GM19452 (cell line): ENCODE measurements around the gene LCN6.
"Not testable (repeated sequence)": the region's sequence is repeated elsewhere in the genome, so short reads cannot be mapped to it uniquely, and the experiment has no call there.

Experiments
- ATAC-seq: cut with Tn5 transposase; IDR thresholded peaks from one replicate; pipeline ENCODE4 v1.9.1; 2021; ENCODE audit not compliant: unreplicated experiment

Gene LCN6

DNA sequence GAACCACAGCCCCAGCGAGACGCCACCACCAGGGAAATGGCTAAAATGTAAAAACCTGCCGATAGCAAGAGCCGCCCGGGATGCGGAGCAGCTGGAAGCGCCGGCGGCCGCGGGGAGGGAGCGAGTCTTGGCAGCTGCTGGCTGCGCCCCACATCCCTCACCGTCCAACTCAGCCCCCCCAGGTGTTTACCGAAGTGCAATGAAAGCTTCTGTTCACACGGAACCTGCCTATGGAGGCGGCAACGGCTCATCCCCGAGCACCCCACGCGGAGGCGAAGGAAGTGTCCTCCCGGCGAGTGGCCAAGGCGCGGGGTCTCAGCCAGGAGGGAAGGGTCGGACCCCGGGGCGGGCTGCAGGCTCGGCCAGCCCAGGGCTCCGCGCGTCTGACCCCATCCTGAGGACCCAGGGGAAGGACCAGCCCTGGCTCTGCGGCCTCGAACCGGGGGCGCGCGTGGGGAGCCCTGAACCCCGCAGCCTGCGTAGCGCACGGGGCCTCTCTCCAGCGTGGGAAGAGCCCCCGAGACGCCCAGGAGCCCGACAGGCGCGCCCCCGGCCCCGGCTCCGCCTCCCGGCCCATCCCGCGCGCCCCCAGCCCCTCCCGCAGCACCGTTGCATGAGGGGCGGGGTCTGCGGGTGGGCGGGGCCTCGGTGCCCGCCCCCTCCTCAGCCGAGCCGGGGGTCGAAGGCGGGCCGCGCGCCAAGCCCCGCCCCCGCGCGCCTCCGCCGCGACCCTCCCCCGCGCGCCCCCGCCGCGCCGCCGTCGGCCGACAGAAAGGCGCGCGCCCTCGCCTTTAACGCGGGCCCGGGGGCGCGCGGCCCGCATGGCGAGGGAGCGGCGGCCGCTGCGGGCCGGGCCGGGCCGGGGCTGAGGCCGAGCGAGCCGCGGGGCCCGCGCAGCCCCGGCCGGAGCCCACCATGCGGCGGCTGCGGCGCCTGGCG is 36.3 kb downstream of the LCN6 start, which contains the start of gene DIPK1B:
Gene DIPK1B, plus strand, starts transcription at position 822 of the 939 bp plus-strand sequence. Its CDS starts 94 bp downstream, at position 916.
- no peak for ATAC-seq

DNA sequence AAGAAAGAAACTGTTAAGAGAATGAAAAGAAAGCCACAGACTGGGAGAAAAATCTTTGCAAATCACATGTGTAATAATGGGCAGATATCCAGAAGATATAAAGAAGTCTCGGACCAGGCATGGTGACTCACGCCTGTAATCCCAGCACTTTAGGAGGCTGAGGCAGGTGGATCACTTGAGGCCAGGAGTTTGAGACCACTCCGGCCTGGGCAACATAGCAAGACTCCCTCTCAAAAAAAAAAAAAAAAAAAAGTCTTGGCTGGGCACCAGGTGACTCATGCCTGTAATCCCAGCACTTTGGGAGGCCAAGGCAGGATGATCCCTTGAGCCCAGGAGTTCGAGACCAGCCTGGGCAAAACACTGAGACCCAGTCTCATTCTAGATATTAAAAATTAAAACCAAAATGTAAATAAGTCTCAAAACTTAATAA is 37.1 kb downstream of the LCN6 start:
- ATAC-seq: not testable (repeated sequence)

DNA sequence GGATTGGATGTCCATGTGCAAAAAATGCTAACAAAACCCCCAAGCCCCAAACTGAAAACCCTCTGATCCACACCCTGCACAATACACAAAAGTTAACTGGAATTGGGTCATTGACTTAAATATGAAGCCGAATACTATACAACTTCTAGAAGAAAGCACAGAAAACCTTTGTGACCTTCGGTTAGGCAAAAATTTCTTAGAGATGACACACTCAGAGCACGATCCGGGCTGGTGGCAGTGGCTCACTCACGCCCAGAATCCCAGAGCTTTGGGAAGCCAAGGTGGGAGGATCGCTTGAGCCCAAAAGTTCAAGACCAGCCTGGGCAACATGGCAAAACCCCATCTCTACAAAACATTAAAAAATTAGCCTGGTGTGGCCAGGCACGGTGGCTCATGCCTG is 37.8 kb downstream of the LCN6 start:
- no peak for ATAC-seq

DNA sequence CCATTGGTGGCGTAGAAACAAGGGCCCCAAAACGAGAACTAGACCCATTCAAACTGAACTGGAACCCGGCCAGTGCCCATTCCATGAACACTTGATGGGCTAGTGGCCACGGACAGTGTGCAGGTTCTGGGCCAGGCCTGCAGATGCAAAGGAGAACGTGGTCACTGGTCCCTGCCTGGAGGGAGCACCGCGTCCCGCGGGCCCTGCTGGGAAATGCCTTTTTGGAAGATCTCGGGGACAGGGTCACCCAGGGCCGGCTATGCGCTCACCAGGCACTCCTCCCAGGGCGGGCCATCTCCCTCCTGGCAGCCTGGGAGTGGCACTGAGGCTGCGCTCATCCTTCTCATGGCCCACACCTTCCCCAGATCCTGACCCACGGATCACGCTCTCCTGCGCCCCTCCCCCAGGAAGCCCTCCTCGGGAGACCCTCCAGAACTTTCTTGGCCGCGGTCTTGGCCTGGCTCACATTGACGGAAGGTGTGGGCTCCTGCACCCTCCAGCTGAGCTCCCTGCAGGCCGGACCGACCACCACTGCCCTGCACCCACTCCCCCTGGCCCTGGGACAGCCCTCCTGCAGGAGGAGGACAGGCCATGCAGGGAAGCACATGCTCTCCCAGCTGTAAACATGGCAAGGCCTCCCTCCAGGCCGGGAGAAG is 38.7 kb downstream of the LCN6 start:
- no peak for ATAC-seq

DNA sequence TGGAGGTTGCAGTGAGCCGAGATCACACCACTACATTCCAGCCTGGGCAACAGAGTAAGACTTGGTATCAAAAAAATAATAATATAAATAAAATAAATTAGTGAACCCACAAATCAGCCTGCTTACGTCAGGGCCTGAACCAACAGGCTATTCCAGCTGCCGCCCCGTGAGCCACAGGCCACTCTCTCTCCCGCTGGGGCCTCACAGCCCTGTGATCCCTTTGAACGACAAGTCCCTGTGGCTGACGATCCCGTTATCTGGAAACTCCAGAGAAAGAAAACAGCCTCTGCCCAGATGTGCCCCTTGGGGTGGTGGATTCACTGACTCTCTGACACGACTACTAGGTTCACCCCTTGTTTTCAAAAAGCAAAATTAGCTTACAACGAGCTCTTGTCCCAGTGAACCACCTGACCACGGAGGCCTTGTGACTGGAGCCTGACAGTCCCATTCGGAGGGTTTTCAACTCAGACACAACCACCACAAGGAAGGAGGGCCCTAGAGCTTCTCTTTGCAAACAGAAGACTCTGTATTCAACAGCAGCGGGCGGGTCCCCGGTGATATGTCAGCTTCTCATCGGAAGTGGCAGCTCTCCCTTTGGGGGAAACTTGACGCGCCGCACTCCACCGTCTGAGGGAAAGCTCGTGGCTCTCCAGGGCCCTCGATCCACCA is 40.3 kb downstream of the LCN6 start:
- no peak for ATAC-seq

DNA sequence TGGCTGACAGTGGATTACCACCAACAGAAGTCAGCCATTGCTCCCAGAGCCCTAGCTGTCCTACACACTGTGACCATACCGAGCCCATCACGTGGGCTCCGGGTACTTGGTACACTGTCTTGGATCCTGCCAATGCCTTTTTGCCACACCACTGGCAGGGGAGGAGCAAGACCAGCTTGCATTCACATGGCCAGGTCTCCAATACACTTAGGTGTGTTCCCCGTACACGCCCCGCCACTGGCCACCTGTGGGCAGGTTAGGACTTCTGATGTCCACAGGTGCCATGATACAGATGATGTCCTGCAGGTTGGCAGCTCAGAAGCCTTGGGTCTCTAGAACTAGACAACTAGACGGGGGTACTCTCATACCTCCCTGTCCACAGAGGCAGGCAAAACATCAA is 41.3 kb downstream of the LCN6 start:
- ATAC-seq: no peak

DNA sequence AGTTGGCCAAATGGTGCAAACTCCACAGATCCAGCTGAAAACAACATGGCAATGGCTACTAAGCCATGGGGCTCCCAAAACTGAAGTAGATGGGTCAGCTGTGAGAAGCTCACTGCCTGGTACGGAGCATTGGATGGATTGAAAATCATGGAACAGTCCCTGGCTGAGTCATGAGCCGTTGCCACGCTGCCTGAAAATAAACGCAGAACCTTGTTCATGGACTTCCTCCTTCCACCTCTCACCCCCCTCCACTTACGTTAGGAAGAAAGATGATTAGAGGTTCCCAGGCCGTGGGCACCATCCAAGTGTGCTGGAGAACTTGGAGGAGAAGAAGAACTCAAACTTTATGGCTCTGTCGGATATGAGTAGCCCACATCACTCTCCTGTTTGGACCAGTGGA is 42.8 kb downstream of the LCN6 start:
- ATAC-seq: no peak

DNA sequence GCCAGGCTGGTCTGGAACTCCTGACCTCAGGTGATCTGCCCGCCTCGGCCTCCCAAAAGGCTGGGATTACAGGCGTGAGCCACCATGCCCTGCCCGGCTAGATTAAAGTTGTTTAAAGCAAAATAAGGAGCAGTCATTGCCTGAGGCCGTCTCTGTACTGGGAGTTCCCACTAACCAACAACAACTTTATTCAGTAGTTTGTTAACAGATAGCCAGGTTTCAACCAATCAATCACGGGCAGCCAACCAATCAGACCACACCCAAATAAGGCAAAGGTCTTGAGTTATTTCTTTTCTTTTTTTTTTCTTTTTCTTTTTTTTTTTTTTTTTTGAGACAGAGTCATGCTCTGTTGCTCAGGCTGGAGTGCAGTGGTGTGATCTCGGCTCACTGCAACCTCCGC is 43.6 kb downstream of the LCN6 start:
- ATAC-seq: not testable (repeated sequence)

DNA sequence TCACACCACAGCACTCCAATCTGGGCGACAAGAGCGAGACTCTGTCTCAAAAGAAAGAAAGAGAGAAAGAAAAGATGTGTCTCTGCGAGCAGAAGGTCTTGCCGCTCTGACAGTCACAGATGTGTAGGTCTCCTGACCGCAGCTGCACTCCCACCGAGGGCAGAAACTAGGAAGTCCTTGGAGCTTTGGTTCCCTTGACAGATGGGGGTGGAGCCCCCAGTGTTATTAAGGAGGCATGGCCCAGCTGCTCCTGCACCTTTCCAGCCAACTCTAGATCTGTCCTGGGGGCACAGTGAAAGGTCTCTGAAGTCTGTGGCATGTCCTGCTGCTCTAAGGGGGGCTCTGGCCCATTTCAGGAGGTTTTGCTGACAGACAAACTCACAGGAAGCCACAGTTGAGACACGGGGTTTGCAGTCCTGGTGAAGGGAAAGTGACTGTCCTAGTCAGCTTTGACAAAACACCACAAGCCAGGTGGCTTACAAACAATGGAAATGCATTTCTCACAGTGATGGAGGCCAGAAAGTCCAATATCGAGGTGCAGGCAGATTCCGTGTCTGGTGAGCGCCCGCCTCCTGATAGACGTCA is 45.0 kb downstream of the LCN6 start:
- ATAC-seq: no peak

DNA sequence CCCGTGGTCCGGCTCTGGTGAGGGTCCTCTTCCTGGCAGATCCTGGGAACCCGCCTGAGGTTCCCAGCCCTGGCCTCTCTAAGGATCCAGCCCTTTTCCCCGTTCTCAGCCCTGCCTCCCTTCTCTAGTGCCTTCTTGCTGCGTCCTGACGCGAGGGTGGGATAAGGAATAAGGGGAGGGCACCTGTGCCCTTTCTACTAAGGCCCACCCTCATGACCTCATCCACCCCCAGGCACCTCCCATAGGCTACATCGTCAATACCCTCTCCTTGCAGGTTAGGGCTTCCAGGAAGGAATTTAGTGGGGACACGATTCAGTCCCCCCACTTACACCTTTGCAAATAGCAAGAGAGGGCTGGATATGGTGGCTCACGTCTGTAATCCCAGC is 46.7 kb downstream of the LCN6 start:
- ATAC-seq: no peak

DNA sequence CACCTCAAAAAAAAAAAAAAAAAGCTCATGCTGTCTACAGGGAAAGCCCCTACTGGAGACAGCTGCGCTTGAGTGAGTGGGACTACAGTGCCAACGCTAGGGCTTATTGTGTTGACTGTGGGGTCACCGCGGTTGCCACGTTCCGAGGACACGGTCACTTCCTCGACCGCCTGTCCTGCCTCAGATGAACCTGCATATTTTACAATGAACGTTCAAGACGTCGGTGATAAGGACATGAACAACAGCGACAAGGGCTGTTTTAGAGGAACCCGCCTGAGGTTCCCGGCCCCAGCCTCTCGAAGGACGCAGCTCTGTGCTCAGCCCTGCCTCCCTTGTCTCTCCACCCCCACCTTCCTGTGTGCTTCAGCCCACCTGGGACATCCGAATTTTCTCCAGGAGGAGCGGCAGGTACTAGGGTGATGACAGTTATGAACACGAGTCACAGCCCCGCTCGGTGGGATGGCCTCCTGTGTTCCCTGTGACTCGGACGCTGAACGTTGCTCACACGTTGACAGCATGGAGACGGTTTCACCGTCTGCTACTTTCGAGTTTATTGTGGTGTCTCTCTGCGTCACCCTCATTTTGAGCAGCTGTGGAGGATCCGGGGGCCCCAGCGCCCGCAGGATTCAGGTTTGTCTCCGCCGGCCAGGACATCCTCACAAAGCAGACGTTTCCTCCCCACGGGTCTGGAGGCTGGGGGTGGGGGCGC is 47.2 kb downstream of the LCN6 start:
- ATAC-seq: no peak

DNA sequence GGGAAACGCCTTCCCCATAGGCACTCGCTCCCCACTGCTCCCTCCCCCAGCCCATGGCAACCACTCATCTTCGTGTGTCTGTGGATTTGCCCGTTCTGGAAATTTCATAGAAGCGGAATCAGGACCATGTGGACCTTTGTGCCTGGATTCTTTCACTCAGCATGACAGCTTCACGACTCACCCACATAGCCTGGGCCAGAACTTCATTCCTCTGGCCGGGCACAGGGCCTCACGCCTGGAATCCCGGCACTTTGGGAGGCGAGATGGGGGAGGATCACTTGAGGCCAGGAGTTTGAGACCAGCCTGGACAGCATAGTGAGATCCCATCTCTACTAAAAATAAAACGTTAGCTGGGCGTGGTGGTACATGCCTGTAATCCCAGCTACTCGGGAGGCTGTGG is 48.0 kb downstream of the LCN6 start:
- ATAC-seq: no peak

DNA sequence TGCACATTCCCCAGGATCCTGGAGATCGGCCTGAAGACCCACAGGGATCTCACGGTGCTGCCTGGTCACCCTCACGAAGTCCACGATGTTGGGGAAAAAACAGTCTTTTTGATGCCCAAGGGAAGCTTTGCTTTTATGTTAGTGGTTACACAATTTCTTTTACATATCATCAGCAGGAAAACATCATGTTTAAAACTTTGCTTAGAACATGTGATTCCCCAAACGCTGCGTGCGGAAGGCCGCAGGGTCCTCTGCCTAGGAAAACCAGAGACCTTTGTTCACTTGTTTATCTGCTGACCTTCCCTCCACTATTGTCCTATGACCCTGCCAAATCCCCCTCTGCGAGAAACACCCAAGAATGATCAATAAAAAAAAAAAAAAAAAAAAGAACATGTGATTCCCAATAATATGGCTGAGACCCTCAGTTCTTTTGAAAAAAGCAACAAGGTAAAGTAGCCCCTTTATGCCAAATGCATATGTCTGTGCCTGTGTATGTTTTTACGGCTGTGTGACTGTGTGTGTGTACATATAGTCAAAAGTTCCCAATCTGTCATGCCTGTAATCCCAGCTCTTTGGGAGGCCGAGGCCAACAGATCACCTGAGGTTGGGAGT is 49.6 kb downstream of the LCN6 start:
- no peak for ATAC-seq

DNA sequence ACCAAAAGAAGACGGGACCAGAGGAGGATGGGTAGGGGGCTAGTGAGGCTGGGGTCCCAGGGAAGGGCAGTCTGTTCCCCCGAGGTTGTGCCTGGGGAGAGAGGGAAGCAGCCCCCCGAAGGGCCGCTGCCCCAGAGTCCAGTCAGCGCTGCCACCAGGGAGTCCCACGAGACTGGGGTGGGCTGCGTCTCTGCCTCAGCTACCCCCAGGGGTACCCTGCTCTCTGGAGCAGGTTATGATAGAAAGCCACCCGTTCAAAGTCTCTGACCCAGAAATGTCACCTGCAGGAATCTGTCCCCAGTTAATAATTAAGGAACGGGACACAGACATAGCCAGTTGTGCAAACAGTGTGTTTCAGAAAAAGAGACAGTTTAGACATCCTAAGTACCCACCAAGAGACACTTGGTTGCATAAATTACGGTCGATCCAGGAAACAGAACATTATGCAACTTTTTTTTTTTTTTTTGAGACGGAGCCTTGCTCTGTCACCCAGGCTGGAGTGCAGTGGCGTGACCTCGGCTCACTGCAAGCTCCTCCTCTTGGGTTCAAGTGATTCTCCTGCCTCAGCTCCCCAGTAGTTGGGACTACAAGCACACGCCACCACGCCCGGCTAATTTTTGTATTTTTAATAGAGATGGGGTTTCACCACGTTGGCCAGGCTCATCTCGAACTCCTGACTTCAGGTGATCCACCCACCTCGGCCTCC is 50.4 kb downstream of the LCN6 start:
- no peak for ATAC-seq

DNA sequence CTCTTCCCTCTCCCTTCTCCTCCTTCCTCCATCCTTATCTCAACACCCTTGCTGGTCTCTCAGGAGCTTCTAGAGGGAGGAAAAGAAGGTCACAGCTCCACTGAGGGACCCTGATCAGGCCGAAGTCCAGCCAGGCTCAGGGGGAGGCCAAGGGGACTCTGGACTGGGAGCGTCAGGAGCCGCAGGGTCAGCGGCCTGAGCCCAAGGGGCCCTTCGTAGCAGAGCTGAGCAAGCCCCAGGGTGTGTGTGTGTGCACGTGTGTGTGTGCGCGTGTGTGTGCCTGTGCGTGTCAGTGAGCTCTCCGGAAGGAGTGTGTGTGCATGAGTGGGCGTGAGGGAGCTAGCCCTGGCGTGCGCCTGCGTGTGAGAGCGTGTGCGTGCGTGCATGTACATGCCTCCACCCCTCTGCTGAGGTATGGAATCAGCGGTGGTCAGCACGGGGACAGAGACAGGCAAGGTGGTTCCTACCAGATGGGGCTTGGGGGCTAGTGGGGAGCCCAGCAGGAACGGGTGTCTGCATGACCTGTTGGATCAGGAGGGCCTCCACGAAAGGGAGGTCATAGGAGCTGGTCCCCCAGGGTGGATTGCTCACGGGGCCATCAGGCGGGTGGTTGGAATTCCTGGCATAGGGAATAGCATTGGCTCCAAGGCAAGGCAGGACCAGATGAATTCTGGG is 51.0 kb downstream of the LCN6 start:
- no peak for ATAC-seq

DNA sequence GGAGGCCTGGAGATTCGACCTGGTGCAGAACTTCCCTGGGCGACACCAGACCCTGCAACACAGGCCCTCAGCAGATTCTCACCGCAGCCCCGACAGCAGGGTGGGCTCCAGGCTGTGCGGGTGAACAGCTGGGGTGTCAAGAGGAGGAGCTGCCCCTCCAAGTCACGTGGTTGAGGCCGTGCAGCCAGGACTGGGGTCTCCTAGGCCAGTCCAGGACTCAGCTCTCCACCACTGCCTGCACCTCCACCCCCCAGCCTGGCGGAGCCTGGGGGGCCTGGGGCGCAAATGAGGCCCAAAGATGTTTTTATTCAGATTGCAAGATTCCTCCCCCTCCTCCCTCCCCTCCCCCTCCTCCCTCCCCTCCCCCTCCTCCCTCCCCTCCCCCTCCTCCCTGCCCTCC is 51.8 kb downstream of the LCN6 start:
- no peak for ATAC-seq

DNA sequence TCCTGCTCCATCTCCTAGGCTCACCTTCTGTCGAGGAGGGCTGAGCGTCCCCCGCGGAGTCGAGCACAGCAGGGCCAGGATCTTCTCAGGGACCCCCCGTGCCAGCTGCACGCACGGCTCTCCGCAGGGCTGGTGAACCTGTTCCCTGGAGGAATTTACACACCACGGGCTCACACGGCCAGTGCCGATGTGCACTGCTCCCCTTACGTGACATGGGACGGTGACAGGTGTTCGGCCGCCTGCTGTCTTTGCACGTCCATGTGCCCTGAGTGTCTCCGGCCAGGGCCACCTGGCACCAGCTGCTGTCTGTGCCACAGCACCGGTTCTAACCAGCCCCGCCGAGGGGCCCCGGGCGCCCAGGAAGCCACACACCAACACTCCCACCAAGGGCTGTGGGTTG is 52.4 kb downstream of the LCN6 start:
- no peak for ATAC-seq

DNA sequence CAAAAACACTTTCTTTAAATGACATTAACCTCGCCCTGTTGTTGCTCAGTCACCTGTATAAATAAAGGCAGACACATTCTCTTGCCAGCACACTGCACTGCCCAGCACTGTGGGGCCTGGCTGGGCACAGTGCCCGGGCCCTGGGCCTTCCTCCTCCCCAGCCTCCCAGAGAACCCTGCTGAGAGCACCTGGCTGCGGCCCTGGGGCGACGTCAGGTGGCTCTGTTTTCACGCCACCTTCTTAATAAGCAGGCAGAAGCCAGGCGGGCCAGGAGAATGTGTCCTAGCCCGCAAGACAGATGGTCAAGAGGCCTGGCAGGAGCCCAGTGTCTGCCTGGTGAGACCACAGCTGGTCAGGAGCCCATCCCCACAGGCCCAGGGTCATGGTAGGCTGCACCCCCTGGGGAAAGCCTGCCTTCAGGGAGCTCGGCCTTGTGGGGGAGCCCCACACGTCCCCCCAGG is 52.9 kb downstream of the LCN6 start:
- no peak for ATAC-seq

DNA sequence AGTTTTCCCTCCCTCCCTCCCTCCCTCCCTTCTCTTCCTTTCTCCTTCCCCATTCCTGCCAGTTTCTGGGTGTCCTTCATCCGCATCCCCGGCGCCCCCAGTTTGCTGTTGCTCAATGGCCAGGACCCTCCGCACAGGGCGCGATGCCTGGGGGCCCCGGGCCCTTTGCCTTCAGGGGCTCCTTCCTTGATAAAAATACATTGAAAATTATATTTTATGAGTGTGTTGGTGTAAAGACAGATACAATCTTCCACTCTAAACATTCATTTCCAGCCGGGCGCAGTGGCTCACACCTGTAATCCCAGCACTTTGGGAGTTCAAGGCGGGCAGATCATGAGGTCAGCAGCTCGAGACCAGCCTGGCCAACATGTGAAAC is 53.5 kb downstream of the LCN6 start:
- no peak for ATAC-seq
